H9 (cell line): Measurements from ENCODE around the gene ZNF236. TPM values are rescaled to one million over a fixed set of nuclear protein-coding genes. Genes with fewer than 3 reads are reported as not detected.
"Not testable (repeated sequence)": the region's sequence is repeated elsewhere in the genome, so short reads cannot be mapped to it uniquely, and the experiment has no call there.

ENCODE experiments used
- DNase-seq: peaks from one replicate; pipeline ENCODE4 v3.0.0-alpha.2; 2017
- H2AFZ ChIP-seq: one replicate; pipeline ENCODE4 v1.6.1; 2013; ENCODE audit warnings: mild to moderate bottlenecking, low read length, control low read depth, moderate library complexity
- H2AK5ac ChIP-seq: 2 replicates; pipeline ENCODE4 v1.6.1; 2013; ENCODE audit warnings: low read length, control low read depth, mixed read lengths; ENCODE audit not compliant: insufficient read length
- H2BK120ac ChIP-seq: one replicate; pipeline ENCODE4 v1.6.1; 2013; ENCODE audit warnings: low read depth, mild to moderate bottlenecking, low read length, control low read depth, inconsistent platforms; ENCODE audit not compliant: poor library complexity, severe bottlenecking
- H2BK12ac ChIP-seq: 2 replicates; pipeline ENCODE4 v1.6.1; 2013; ENCODE audit warnings: low read length, control low read depth, mixed read lengths, low read depth; ENCODE audit not compliant: insufficient read length
- H2BK15ac ChIP-seq: 2 replicates; pipeline ENCODE4 v1.6.1; 2013; ENCODE audit warnings: low read depth, low read length, control low read depth
- H2BK20ac ChIP-seq: one replicate; pipeline ENCODE4 v1.6.1; 2013; ENCODE audit warnings: low read depth, mild to moderate bottlenecking, low read length, control low read depth, inconsistent platforms; ENCODE audit not compliant: poor library complexity, severe bottlenecking
- H2BK5ac ChIP-seq: 2 replicates; pipeline ENCODE4 v1.6.1; 2013; ENCODE audit warnings: low read length, control low read depth, mixed read lengths; ENCODE audit not compliant: insufficient read length
- H3K14ac ChIP-seq: 2 replicates; pipeline ENCODE4 v1.6.1; 2013; ENCODE audit warnings: low read length, control low read depth; ENCODE audit not compliant: insufficient read depth
- H3K18ac ChIP-seq: 2 replicates; pipeline ENCODE4 v1.6.1; 2013; ENCODE audit warnings: low read depth, mild to moderate bottlenecking, mixed read lengths, low read length, control low read depth; ENCODE audit not compliant: insufficient read length
- H3K23ac ChIP-seq: 2 replicates; pipeline ENCODE4 v1.6.1; 2013; ENCODE audit warnings: low read length, control low read depth, mixed read lengths, low read depth; ENCODE audit not compliant: insufficient read length
- H3K23me2 ChIP-seq: 2 replicates; pipeline ENCODE4 v1.6.1; 2013; ENCODE audit warnings: low read depth, mild to moderate bottlenecking, mixed read lengths, low read length, control low read depth; ENCODE audit not compliant: insufficient read length, poor library complexity, severe bottlenecking
- H3K27ac ChIP-seq: 2 replicates; pipeline ENCODE4 v1.5.1; 2013; ENCODE audit warnings: low read length, control low read depth, mixed read lengths, low read depth; ENCODE audit not compliant: insufficient read length
- H3K27me3 ChIP-seq: 2 replicates; pipeline ENCODE4 v1.6.1; 2013; ENCODE audit warnings: low read length, control low read depth, inconsistent platforms; ENCODE audit not compliant: insufficient read depth
- H3K4ac ChIP-seq: 2 replicates; pipeline ENCODE4 v1.6.1; 2013; ENCODE audit warnings: low read depth, mild to moderate bottlenecking, control low read depth, inconsistent platforms, low read length, moderate library complexity
- H3K4me1 ChIP-seq: 2 replicates; pipeline ENCODE4 v1.6.1; 2013; ENCODE audit warnings: low read length, control low read depth, inconsistent platforms; ENCODE audit not compliant: insufficient read depth
- H3K4me2 ChIP-seq: 2 replicates; pipeline ENCODE4 v1.6.1; 2013; ENCODE audit warnings: low read length, control low read depth, mixed read lengths; ENCODE audit not compliant: insufficient read length, insufficient read depth
- H3K56ac ChIP-seq: 2 replicates; pipeline ENCODE4 v1.6.1; 2013; ENCODE audit warnings: low read depth, mild to moderate bottlenecking, mixed read lengths, low read length, control low read depth; ENCODE audit not compliant: insufficient read length
- H3K79me1 ChIP-seq: 2 replicates; pipeline ENCODE4 v1.6.1; 2013; ENCODE audit warnings: low read depth, mild to moderate bottlenecking, moderate library complexity, low read length, control low read depth, inconsistent platforms; ENCODE audit not compliant: insufficient read depth, poor library complexity, severe bottlenecking
- H3K79me2 ChIP-seq: 2 replicates; pipeline ENCODE4 v1.6.1; 2013; ENCODE audit warnings: low read length, control low read depth, inconsistent platforms; ENCODE audit not compliant: insufficient read depth
- H3K9ac ChIP-seq: 2 replicates; pipeline ENCODE4 v1.6.1; 2013; ENCODE audit warnings: low read length, control low read depth, mixed read lengths; ENCODE audit not compliant: insufficient read length; ENCODE audit errors: extremely low read depth
- H3K9me3 ChIP-seq: one replicate; pipeline ENCODE4 v1.6.1; 2013; ENCODE audit warnings: low read depth, low read length, inconsistent platforms; ENCODE audit not compliant: control insufficient read depth
- H3T11ph ChIP-seq: one replicate; pipeline ENCODE4 v1.6.1; 2013; ENCODE audit warnings: mild to moderate bottlenecking, low read length, control low read depth, inconsistent platforms
- H4K20me1 ChIP-seq: one replicate; pipeline ENCODE4 v1.6.1; 2013; ENCODE audit not compliant: control insufficient read depth, insufficient read length, insufficient read depth
- H4K5ac ChIP-seq: 2 replicates; pipeline ENCODE4 v1.6.1; 2013; ENCODE audit warnings: low read depth, mild to moderate bottlenecking, mixed read lengths, low read length, control low read depth; ENCODE audit not compliant: insufficient read length
- H4K8ac ChIP-seq: replicated peaks from 2 replicates; pipeline ENCODE4 v1.6.1; 2013; ENCODE audit warnings: low read length, control low read depth, mixed read lengths, low read depth; ENCODE audit not compliant: insufficient read length
- H4K91ac ChIP-seq: 2 replicates; pipeline ENCODE4 v1.6.1; 2013; ENCODE audit warnings: low read depth, mild to moderate bottlenecking, moderate library complexity, mixed read lengths, low read length, control low read depth; ENCODE audit not compliant: insufficient read length
- H3K27ac Mint-ChIP-seq, 3 experiments: 2 replicates in 2 of 3; 3 replicates in 1 of 3; pipeline ENCODE4 v1.8.0; 2020 to 2021; ENCODE audit warnings: mixed read lengths in 3 of 3, mild to moderate bottlenecking in 1 of 3, moderate library complexity in 1 of 3
- H3K27me3 Mint-ChIP-seq: 2 replicates; pipeline ENCODE4 v1.8.0; 2021; ENCODE audit warnings: low read depth, mild to moderate bottlenecking, moderate library complexity, mixed read lengths
- H3K36me3 Mint-ChIP-seq, 3 experiments: 2 replicates in 2 of 3; 3 replicates in 1 of 3; pipeline ENCODE4 v1.8.0; 2020 to 2021; ENCODE audit warnings: low read depth in 3 of 3, mixed read lengths in 3 of 3; ENCODE audit not compliant: insufficient read depth in 1 of 3
- H3K4me1 Mint-ChIP-seq, 2 experiments: 2 replicates each; pipeline ENCODE4 v1.8.0; 2020; ENCODE audit warnings: mixed read lengths in 2 of 2
- H3K4me3 Mint-ChIP-seq, 2 experiments: 2 replicates in 1 of 2; 3 replicates in 1 of 2; pipeline ENCODE4 v1.8.0; 2020 to 2021; ENCODE audit warnings: mild to moderate bottlenecking in 2 of 2, mixed read lengths in 2 of 2, moderate library complexity in 1 of 2
- H3K9me3 Mint-ChIP-seq, 2 experiments: 2 replicates in 1 of 2; 3 replicates in 1 of 2; pipeline ENCODE4 v1.8.0; 2020; ENCODE audit warnings: mild to moderate bottlenecking in 2 of 2, mixed read lengths in 2 of 2, moderate library complexity in 1 of 2
- WGBS: extraction: QIAGEN DNeasy Blood & Tissue Kit; methylation state at CpG from one replicate; pipeline ENCODE4 v1.1.7; 2013; ENCODE audit warnings: missing lambda C conversion rate, low lambda C conversion rate, mixed read lengths; ENCODE audit not compliant: insufficient read length; ENCODE audit errors: extremely low coverage; 5-methylcytosine and 5-hydroxymethylcytosine counted together
- total RNA-seq: library from RNA; stranded (reverse); gene quantifications from 2 replicates; pipeline ENCODE4 v1.2.1, GENCODE V29; 2021
- TF ChIP-seq, protein P1 (sequence below): fragments of 200-600 bp; sonication (generic); conservative IDR thresholded peaks from 3 replicates; pipeline ENCODE4 v1.8.0; 2021; ENCODE audit warnings: antibody characterized with exemption, mild to moderate bottlenecking

ZNF236 gene
- total RNA-seq, 1 experiment from 2014 or later = 16.0 TPM

- H3K9ac ChIP-seq = no peak overlapping the region
- no peak overlapping the region for H4K8ac ChIP-seq
- no peak overlapping the region for H2AK5ac ChIP-seq
- no CpG with 5 or more reads among the region's 8 CpGs for WGBS
- no peaks in the 10 kb centered on the region for H3K27me3 ChIP-seq
- H3K4me1 ChIP-seq = no peaks in the 10 kb centered on the region
- no peak overlapping the region for H3K4me3 Mint-ChIP-seq
- H3K79me1 ChIP-seq = no peaks in the 10 kb centered on the region
- no peaks in the 10 kb centered on the region for H3K9me3 ChIP-seq
- H3T11ph ChIP-seq = no peak overlapping the region
- DNase-seq = no peak
- no peak overlapping the region for H3K18ac ChIP-seq
- peaks cover 0 to 4% of the 10 kb centered on the region in 2 experiments; a peak in 1 of 4 replicates for H3K4me1 Mint-ChIP-seq
- no peak overlapping the region for H2BK15ac ChIP-seq
- no peak overlapping the region for H2AFZ ChIP-seq
- no peak overlapping the region for H2BK5ac ChIP-seq
- peaks cover 0 to 3% of the 10 kb centered on the region in 2 experiments; a peak in 4 of 5 replicates for H3K9me3 Mint-ChIP-seq
- no peak overlapping the region for H2BK120ac ChIP-seq
- H3K23ac ChIP-seq = no peak overlapping the region
- H4K20me1 ChIP-seq = no peaks in the 10 kb centered on the region
- H3K36me3 Mint-ChIP-seq = no peaks in the 10 kb centered on the region
- H2BK12ac ChIP-seq = no peak overlapping the region
- H3K14ac ChIP-seq = no peak overlapping the region
- no peak overlapping the region for H4K5ac ChIP-seq
- H3K79me2 ChIP-seq = no peaks in the 10 kb centered on the region
- H3K27me3 Mint-ChIP-seq = no peaks in the 10 kb centered on the region; the same call in 1 of the 2 replicates
- H3K4ac ChIP-seq = no peak overlapping the region
- no peak overlapping the region for H4K91ac ChIP-seq
- H2BK20ac ChIP-seq = no peak overlapping the region
- H3K56ac ChIP-seq = no peak overlapping the region
- no peaks in the 10 kb centered on the region for H3K23me2 ChIP-seq
- no peak overlapping the region for H3K4me2 ChIP-seq
- no peak overlapping the region; a peak in 1 of 7 replicates for H3K27ac Mint-ChIP-seq
- no peak overlapping the region for H3K27ac ChIP-seq
- TF ChIP-seq, protein P1, sequence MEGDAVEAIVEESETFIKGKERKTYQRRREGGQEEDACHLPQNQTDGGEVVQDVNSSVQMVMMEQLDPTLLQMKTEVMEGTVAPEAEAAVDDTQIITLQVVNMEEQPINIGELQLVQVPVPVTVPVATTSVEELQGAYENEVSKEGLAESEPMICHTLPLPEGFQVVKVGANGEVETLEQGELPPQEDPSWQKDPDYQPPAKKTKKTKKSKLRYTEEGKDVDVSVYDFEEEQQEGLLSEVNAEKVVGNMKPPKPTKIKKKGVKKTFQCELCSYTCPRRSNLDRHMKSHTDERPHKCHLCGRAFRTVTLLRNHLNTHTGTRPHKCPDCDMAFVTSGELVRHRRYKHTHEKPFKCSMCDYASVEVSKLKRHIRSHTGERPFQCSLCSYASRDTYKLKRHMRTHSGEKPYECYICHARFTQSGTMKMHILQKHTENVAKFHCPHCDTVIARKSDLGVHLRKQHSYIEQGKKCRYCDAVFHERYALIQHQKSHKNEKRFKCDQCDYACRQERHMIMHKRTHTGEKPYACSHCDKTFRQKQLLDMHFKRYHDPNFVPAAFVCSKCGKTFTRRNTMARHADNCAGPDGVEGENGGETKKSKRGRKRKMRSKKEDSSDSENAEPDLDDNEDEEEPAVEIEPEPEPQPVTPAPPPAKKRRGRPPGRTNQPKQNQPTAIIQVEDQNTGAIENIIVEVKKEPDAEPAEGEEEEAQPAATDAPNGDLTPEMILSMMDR = no peak
These were observed 49.7 kb upstream of the ZNF236 start for GRCh38 chr18:76772665-76773064.

DNA sequence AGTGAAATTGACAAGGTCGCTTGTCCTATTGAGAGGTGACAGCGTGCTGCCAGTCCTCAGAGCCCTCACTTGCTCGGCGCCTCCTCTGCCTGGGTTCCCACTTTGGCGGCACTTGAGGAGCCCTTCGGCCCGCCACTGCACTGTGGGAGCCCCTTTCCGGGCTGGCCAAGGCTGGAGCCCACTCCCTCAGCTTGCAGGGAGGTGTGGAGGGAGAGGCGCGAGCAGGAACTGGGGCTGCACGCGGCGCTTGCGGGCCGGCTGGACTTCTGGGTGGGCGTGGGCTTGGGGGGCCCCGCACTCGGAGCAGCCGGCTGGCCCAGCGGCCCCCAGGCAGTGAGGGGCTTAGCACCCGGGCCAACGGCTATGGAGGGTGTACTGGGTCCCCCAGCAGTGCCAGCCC, 45.3 kb upstream of the ZNF236 start:
- not testable (repeated sequence) for H3K9ac ChIP-seq, H3K4me1 ChIP-seq, H3K23me2 ChIP-seq, H3K4me3 Mint-ChIP-seq, H3K14ac ChIP-seq, H3K4me2 ChIP-seq, H2BK12ac ChIP-seq, H2BK20ac ChIP-seq, H3K27ac ChIP-seq, H4K5ac ChIP-seq, H3K27ac Mint-ChIP-seq, H2BK120ac ChIP-seq, H4K20me1 ChIP-seq, H4K91ac ChIP-seq, H2AK5ac ChIP-seq, H4K8ac ChIP-seq, H2BK5ac ChIP-seq, H3K4ac ChIP-seq, H3K9me3 ChIP-seq, H3K79me1 ChIP-seq, H3K36me3 Mint-ChIP-seq, H3K56ac ChIP-seq, H3K27me3 Mint-ChIP-seq, H2AFZ ChIP-seq, H3K4me1 Mint-ChIP-seq, H3K79me2 ChIP-seq, H2BK15ac ChIP-seq, H3K27me3 ChIP-seq, H3K23ac ChIP-seq, H3T11ph ChIP-seq, H3K18ac ChIP-seq, H3K9me3 Mint-ChIP-seq, DNase-seq
- no CpG with 5 or more reads among the region's 22 CpGs for WGBS
